ENCODE data around the gene CYB5D1.

DNA sequence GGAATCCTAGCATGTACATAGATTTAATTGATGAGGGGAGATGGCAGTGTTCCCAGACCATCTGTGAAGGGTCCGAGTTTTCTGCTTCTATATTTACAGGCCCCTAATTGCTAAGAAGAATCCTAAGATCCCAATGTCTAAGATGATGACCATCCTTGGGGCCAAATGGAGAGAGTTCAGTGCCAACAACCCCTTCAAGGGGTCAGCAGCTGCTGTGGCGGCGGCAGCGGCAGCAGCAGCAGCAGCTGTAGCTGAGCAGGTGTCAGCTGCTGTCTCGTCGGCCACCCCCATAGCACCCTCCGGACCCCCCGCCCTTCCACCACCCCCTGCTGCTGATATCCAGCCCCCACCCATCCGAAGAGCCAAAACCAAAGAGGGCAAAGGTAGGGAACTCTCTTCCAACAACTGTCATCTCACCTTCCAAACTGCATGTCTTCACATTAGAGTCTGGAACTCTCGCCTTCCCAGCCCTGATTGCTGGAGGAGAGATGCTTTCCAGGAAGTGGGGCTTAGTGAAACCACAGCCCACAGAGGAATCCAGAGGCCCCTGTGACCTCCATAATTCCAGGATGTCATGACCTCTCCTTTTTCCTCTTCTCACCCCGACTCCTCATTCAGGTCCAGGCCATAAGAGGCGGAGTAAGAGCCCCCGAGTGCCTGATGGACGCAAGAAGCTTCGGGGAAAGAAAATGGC, 35.5 kb downstream of the CYB5D1 start:
- TF ChIP-seq TCF4 (CRISPR knock-in tag; IDR thresholded peaks at IDR 0.05; ENCODE audit: borderline replicate concordance) (no peak), TOX (CRISPR knock-in tag; IDR thresholded peaks at IDR 0.05; ENCODE audit: borderline replicate concordance) (no peak), GLIS3 (CRISPR knock-in tag; IDR thresholded peaks at IDR 0.05) (no peak), ZNF565 (CRISPR knock-in tag; conservative IDR thresholded peaks at IDR 0.05; ENCODE audit: low read depth) (no peak), ZFP30 (CRISPR knock-in tag; IDR thresholded peaks at IDR 0.05) (no peak), ESRRG (CRISPR knock-in tag; IDR thresholded peaks at IDR 0.05) (no peak), ZNF70 (CRISPR knock-in tag; IDR thresholded peaks at IDR 0.05) (no peak), ZFP3 (CRISPR knock-in tag; IDR thresholded peaks at IDR 0.05) (no peak), PPARA (CRISPR knock-in tag; IDR thresholded peaks at IDR 0.05; ENCODE audit: borderline replicate concordance) (no peak), SNAI2 (CRISPR knock-in tag; IDR thresholded peaks at IDR 0.05) (no peak), ARNTL (CRISPR knock-in tag; IDR thresholded peaks at IDR 0.05; ENCODE audit: borderline replicate concordance, low read depth) (no peak)
- TF ChIP-seq, protein P1, sequence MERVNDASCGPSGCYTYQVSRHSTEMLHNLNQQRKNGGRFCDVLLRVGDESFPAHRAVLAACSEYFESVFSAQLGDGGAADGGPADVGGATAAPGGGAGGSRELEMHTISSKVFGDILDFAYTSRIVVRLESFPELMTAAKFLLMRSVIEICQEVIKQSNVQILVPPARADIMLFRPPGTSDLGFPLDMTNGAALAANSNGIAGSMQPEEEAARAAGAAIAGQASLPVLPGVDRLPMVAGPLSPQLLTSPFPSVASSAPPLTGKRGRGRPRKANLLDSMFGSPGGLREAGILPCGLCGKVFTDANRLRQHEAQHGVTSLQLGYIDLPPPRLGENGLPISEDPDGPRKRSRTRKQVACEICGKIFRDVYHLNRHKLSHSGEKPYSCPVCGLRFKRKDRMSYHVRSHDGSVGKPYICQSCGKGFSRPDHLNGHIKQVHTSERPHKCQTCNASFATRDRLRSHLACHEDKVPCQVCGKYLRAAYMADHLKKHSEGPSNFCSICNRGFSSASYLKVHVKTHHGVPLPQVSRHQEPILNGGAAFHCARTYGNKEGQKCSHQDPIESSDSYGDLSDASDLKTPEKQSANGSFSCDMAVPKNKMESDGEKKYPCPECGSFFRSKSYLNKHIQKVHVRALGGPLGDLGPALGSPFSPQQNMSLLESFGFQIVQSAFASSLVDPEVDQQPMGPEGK (CRISPR knock-in tag; IDR thresholded peaks at IDR 0.05; ENCODE audit: borderline replicate concordance) = no peak
- TF ChIP-seq, protein P2, sequence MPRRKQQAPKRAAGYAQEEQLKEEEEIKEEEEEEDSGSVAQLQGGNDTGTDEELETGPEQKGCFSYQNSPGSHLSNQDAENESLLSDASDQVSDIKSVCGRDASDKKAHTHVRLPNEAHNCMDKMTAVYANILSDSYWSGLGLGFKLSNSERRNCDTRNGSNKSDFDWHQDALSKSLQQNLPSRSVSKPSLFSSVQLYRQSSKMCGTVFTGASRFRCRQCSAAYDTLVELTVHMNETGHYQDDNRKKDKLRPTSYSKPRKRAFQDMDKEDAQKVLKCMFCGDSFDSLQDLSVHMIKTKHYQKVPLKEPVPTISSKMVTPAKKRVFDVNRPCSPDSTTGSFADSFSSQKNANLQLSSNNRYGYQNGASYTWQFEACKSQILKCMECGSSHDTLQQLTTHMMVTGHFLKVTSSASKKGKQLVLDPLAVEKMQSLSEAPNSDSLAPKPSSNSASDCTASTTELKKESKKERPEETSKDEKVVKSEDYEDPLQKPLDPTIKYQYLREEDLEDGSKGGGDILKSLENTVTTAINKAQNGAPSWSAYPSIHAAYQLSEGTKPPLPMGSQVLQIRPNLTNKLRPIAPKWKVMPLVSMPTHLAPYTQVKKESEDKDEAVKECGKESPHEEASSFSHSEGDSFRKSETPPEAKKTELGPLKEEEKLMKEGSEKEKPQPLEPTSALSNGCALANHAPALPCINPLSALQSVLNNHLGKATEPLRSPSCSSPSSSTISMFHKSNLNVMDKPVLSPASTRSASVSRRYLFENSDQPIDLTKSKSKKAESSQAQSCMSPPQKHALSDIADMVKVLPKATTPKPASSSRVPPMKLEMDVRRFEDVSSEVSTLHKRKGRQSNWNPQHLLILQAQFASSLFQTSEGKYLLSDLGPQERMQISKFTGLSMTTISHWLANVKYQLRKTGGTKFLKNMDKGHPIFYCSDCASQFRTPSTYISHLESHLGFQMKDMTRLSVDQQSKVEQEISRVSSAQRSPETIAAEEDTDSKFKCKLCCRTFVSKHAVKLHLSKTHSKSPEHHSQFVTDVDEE (CRISPR knock-in tag; IDR thresholded peaks at IDR 0.05) = no peak
- TF ChIP-seq, protein P3, sequence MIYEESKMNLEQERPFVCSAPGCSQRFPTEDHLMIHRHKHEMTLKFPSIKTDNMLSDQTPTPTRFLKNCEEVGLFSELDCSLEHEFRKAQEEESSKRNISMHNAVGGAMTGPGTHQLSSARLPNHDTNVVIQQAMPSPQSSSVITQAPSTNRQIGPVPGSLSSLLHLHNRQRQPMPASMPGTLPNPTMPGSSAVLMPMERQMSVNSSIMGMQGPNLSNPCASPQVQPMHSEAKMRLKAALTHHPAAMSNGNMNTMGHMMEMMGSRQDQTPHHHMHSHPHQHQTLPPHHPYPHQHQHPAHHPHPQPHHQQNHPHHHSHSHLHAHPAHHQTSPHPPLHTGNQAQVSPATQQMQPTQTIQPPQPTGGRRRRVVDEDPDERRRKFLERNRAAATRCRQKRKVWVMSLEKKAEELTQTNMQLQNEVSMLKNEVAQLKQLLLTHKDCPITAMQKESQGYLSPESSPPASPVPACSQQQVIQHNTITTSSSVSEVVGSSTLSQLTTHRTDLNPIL (CRISPR knock-in tag; IDR thresholded peaks at IDR 0.05; ENCODE audit: low read depth) = no peak

All from SK-N-SH treated with all-trans-retinoic acid at 6 μM for 48 hours (cell line).